Measurements from ENCODE around the gene SLC43A3.
"Not testable (repeated sequence)": the region's sequence is repeated elsewhere in the genome, so short reads cannot be mapped to it uniquely, and the experiment has no call there.

SLC43A3 gene

DNA sequence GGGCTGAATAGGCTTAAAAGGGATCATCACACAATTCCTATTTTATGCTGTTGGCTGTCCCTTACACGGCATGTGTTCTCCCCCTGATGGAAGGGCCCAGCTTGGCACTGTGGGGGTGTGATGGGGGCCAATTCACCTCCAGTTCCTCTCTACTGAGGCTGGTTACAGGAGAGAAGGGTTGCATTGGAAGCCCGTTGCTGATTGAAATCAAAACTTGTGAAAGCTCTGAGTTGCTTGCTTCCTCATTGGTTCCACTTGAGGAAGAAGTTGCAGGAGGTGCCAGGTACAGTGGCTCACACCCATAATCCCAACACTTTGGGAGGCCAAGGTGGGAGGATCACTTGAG, 23.1 kb downstream of the SLC43A3 start:
- TF ChIP-seq, protein P1, sequence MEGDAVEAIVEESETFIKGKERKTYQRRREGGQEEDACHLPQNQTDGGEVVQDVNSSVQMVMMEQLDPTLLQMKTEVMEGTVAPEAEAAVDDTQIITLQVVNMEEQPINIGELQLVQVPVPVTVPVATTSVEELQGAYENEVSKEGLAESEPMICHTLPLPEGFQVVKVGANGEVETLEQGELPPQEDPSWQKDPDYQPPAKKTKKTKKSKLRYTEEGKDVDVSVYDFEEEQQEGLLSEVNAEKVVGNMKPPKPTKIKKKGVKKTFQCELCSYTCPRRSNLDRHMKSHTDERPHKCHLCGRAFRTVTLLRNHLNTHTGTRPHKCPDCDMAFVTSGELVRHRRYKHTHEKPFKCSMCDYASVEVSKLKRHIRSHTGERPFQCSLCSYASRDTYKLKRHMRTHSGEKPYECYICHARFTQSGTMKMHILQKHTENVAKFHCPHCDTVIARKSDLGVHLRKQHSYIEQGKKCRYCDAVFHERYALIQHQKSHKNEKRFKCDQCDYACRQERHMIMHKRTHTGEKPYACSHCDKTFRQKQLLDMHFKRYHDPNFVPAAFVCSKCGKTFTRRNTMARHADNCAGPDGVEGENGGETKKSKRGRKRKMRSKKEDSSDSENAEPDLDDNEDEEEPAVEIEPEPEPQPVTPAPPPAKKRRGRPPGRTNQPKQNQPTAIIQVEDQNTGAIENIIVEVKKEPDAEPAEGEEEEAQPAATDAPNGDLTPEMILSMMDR (IDR thresholded peaks at IDR 0.05; ENCODE audit: borderline replicate concordance, control extremely low read depth, extremely low read depth, insufficient read depth, missing control alignments) = no peak
- in situ Hi-C loops (cut with MboI; ENCODE audit: low sequenced_read_pairs, unreplicated experiment) = no loop called here
- DNase-seq (ENCODE audit: low spot score) = no peak

DNA sequence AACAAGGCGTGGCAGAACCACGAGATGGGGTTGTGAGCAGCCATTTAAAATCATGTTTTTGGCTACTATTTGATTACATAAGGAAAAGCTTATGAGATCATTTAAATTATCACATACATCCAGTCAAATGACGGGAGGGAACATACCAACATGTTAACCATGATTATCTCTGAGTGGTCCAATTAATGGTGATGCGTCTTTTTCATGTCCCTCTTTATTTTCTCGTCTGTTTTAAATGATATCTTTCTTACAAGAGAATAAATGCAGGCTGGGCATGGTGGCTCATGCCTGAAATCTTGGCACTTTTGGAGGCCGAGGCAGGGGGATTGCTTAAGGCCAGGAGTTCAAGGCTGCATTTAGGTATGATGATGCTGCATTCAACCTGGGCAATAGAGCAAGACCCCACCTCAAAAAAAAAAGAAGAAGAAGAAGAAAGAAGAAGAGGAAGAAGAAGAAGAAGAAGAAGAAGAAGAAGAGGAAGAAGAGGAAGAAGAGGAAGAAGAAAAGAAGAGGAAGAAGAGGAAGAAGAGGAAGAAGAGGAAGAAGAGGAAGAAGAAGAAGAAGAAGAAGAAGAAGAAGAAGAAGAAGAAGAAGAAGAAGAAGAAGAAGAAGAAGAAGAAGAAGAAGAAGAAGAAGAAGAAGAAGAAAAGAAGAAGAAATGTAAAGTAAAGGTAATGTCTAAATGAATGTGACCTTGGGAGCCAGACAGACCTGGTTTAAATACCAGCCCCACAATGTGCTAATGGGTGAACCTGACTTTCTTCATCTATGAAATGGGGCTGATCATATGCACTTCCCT, 23.7 kb downstream of the SLC43A3 start:
- DNase-seq (ENCODE audit: low spot score); in situ Hi-C loops (cut with MboI; ENCODE audit: low sequenced_read_pairs, unreplicated experiment): not testable (repeated sequence)

DNA sequence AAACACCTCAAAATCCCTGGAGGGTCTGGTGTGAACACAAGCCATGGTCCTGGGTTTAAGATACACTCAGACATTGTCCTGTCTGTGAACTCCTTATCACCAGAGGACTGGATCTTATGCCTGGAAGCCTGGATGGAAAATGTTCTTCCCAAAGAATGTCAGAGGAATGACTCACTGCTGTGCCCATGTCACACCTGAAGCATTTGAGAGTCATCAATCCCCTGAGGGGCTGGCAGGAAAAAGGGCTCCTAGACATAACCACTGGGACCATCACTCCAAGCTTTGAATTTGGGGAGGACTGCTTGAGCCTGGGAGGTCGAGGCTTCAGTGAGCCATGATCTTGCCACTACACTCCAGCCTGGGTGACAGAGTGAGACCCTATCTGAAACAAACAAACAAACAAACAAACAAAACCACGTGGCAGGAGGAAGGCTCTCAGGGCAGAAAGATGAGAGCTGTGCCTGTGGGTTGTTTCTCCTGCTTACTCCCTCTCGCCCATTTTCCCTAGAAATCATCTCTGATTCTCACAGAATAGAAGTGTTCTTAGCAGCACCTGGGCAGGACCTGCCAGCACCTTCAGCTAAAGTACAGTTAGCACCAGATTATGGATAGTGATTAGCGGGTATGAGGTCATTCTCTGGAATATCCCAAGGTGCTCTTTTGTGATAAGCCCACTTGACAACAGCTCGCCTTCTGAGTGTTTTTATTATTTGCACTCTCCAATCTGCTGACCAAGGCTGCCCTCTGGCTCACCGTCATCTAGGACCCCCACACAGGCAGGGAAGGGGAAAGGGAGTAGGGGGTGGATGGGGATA, 24.5 kb downstream of the SLC43A3 start:
- TF ChIP-seq, protein P1 (IDR thresholded peaks at IDR 0.05; ENCODE audit: borderline replicate concordance, control extremely low read depth, extremely low read depth, insufficient read depth, missing control alignments) = no peak
- DNase-seq (ENCODE audit: low spot score) = no peak
- in situ Hi-C loops (cut with MboI; ENCODE audit: low sequenced_read_pairs, unreplicated experiment) = no loop called here

DNA sequence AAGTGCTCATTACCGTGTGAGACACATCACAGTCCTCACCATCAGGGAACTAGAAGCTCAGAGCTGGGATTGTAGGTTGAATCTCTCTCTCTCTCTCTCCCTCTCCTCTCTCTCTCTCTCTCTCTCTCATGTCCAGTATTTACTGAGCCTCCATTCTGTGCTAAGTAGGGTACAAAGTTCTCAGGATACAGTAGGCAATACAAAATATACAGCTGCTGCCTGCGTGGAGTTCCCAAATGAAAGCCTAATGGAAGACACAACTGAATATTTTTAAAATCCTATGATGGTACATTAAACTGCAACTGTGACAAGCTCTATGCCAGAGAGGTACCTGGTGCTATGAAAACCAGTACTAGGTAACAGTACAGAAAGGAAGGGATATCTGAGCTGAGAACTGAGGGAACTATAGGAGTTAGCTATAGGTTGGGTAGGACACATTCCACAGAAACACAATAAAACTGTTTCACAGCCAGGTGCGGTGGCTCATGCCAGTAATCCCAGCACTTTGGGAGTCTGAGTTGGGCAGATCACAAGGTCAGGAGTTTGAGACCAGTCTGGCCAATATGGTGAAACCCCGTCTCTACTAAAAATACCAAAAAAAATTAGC, 26.8 kb downstream of the SLC43A3 start:
- DNase-seq (ENCODE audit: low spot score) = no peak
- TF ChIP-seq, protein P1 (IDR thresholded peaks at IDR 0.05; ENCODE audit: borderline replicate concordance, control extremely low read depth, extremely low read depth, insufficient read depth, missing control alignments) = no peak
- in situ Hi-C loops (cut with MboI; ENCODE audit: low sequenced_read_pairs, unreplicated experiment) = no loop called here

DNA sequence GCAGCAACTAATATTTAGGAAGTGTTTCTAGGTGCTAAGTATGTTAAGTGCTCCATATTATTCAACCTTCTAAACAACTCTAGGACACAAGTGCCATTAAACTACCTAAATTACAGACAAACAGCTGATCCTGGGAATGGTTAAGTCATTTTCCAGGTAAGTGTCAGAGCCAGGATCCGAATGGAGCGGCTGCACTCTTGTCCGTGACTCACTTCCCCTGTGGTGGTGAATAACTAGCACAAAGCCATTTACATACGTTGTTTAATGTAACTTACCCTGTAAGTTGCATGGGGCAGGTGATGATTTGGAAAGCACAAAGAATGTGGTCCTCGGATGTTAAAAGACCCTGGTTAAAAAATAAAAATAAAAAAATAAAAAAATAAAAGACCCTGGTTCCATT, 27.7 kb downstream of the SLC43A3 start:
- DNase-seq (ENCODE audit: low spot score) = no peak
- TF ChIP-seq, protein P1 (IDR thresholded peaks at IDR 0.05; ENCODE audit: borderline replicate concordance, control extremely low read depth, extremely low read depth, insufficient read depth, missing control alignments) = no peak
- in situ Hi-C loops (cut with MboI; ENCODE audit: low sequenced_read_pairs, unreplicated experiment) = no loop called here

DNA sequence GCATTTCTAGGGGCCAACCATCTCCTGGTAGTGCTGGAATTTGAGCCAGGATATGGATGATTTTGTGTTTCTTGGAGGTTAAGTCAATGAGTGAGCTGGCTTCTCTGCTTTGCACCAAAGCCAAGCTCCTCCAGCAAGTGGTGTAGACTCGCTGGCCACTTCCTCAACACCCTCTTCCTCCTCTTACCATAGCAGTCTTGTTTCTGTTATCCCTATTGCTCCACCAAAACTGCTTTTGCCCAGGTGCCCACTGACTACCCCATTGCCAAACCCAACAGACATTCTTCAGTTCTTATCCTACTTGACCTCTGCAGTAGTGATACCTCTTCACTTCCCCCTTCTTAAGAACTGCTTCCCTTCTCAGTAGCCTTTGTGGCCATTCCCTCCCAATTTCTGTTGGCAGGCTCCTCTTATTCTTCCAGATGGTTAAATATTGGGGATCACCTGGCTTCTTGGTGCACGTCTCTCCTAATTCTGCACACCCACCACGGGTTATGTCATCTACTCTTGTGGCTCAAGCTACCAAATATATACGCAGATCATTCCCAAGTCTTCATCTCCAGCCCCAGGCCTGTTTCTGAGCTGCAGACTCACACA, 29.4 kb downstream of the SLC43A3 start:
- DNase-seq (ENCODE audit: low spot score) = no peak
- in situ Hi-C loops (cut with MboI; ENCODE audit: low sequenced_read_pairs, unreplicated experiment) = no loop called here
- TF ChIP-seq, protein P1 (IDR thresholded peaks at IDR 0.05; ENCODE audit: borderline replicate concordance, control extremely low read depth, extremely low read depth, insufficient read depth, missing control alignments) = no peak

All from GM13976 (cell line).